Endothelial cell of umbilical vein (primary cell): ENCODE data around the gene TIMM9.

ENCODE experiments used
- JUN ChIP-seq: IDR thresholded peaks from 2 replicates; pipeline ENCODE4 v1.6.1; 2011; ENCODE audit warnings: borderline replicate concordance, low read depth; ENCODE audit not compliant: insufficient read length, insufficient read depth
- MYC ChIP-seq: IDR thresholded peaks from one replicate; pipeline ENCODE4 v1.6.1; 2011; ENCODE audit warnings: mild to moderate bottlenecking, low read depth, low read length
- POLR2A ChIP-seq: IDR thresholded peaks from 2 replicates; pipeline ENCODE4 v1.6.1; 2012; ENCODE audit warnings: low read depth, mild to moderate bottlenecking, control low read depth, low read length
- POLR2AphosphoS5 ChIP-seq: IDR thresholded peaks from 2 replicates; pipeline ENCODE4 v1.6.1; 2012; ENCODE audit warnings: low read depth, mild to moderate bottlenecking, control low read depth, low read length, moderate library complexity; ENCODE audit not compliant: insufficient read depth
- TF ChIP-seq, protein P1 (sequence below), 2 donors: IDR thresholded peaks; 1 replicate in 1 of 2; 2 replicates in 1 of 2; pipeline ENCODE4 v1.5.1; 2011; ENCODE audit warnings: low read length in 2 of 2, mild to moderate bottlenecking in 2 of 2, moderate library complexity in 2 of 2, control low read depth in 1 of 2, inconsistent platforms in 1 of 2, low read depth in 1 of 2; ENCODE audit not compliant: insufficient read depth in 1 of 2; ENCODE audit errors: extremely low read depth in 1 of 2

DNA sequence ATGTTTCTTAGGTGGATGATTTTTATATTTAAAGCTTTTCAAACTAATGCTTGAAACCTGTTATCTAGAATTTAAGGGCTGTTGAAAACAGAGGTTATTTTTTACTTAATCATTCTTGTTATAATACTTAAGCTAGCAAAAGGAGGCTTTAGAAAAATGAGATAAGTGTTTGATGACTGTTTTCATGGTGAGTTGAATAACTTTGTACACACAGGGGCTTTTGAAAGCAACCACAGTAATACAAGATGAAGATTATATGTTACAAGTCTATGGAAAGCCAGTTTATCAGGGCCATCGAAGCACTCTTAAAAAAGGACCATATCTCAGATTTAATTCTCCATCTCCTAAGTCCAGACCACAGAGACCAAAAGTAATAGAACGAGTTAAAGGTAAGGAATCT is 33.4 kb upstream of the TIMM9 start:
- TF ChIP-seq, protein P1, sequence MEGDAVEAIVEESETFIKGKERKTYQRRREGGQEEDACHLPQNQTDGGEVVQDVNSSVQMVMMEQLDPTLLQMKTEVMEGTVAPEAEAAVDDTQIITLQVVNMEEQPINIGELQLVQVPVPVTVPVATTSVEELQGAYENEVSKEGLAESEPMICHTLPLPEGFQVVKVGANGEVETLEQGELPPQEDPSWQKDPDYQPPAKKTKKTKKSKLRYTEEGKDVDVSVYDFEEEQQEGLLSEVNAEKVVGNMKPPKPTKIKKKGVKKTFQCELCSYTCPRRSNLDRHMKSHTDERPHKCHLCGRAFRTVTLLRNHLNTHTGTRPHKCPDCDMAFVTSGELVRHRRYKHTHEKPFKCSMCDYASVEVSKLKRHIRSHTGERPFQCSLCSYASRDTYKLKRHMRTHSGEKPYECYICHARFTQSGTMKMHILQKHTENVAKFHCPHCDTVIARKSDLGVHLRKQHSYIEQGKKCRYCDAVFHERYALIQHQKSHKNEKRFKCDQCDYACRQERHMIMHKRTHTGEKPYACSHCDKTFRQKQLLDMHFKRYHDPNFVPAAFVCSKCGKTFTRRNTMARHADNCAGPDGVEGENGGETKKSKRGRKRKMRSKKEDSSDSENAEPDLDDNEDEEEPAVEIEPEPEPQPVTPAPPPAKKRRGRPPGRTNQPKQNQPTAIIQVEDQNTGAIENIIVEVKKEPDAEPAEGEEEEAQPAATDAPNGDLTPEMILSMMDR (IDR thresholded peaks at IDR 0.05; ENCODE audit: extremely low read depth in 1 of 2, insufficient read depth in 1 of 2, low read depth in 1 of 2, low read length in 2 of 2), result no peak
- TF ChIP-seq MYC, result no peak
- no peak for TF ChIP-seq JUN
- TF ChIP-seq POLR2A, result no peak
- no peak for TF ChIP-seq POLR2AphosphoS5
